Subcutaneous abdominal adipose tissue (tissue), 5 donors: ENCODE measurements around the gene NKD1.
A peak's percentile ranks its signal among the peaks of the same experiment; 100 is the strongest.

ENCODE experiments used
- H3K27ac ChIP-seq: one replicate; pipeline ENCODE4 v1.7.0; 2013; ENCODE audit warnings: low read depth, mild to moderate bottlenecking, inconsistent platforms, low read length, moderate library complexity
- H3K27me3 ChIP-seq, 5 donors: one replicate each; pipeline ENCODE4 v1.7.0; 2013; ENCODE audit warnings: low read length in 5 of 5, inconsistent platforms in 1 of 5; ENCODE audit not compliant: control insufficient read depth in 5 of 5, insufficient read depth in 4 of 5
- H3K36me3 ChIP-seq, 5 donors: one replicate each; pipeline ENCODE4 v1.7.0; 2013; ENCODE audit warnings: low read length in 5 of 5; ENCODE audit not compliant: control insufficient read depth in 5 of 5, insufficient read depth in 5 of 5
- H3K4me1 ChIP-seq, 5 donors: one replicate each; pipeline ENCODE4 v1.7.0; 2013; ENCODE audit warnings: low read length in 5 of 5, mild to moderate bottlenecking in 3 of 5, moderate library complexity in 1 of 5; ENCODE audit not compliant: control insufficient read depth in 5 of 5, insufficient read depth in 5 of 5
- H3K4me3 ChIP-seq, 5 donors: one replicate each; pipeline ENCODE4 v1.7.0; 2013; ENCODE audit warnings: low read length in 5 of 5, low read depth in 1 of 5
- H3K9ac ChIP-seq, 5 donors: one replicate each; pipeline ENCODE4 v1.7.0; 2013; ENCODE audit warnings: low read length in 5 of 5, mild to moderate bottlenecking in 4 of 5, moderate library complexity in 3 of 5
- H3K9me3 ChIP-seq, 5 donors: one replicate each; pipeline ENCODE4 v1.7.0; 2013; ENCODE audit warnings: low read length in 5 of 5; ENCODE audit not compliant: control insufficient read depth in 5 of 5
- donor health status: healthy.
- donor health status: healthy.
- donor health status: healthy.
- donor health status: healthy.
- donor health status: healthy.

The NKD1 gene

DNA sequence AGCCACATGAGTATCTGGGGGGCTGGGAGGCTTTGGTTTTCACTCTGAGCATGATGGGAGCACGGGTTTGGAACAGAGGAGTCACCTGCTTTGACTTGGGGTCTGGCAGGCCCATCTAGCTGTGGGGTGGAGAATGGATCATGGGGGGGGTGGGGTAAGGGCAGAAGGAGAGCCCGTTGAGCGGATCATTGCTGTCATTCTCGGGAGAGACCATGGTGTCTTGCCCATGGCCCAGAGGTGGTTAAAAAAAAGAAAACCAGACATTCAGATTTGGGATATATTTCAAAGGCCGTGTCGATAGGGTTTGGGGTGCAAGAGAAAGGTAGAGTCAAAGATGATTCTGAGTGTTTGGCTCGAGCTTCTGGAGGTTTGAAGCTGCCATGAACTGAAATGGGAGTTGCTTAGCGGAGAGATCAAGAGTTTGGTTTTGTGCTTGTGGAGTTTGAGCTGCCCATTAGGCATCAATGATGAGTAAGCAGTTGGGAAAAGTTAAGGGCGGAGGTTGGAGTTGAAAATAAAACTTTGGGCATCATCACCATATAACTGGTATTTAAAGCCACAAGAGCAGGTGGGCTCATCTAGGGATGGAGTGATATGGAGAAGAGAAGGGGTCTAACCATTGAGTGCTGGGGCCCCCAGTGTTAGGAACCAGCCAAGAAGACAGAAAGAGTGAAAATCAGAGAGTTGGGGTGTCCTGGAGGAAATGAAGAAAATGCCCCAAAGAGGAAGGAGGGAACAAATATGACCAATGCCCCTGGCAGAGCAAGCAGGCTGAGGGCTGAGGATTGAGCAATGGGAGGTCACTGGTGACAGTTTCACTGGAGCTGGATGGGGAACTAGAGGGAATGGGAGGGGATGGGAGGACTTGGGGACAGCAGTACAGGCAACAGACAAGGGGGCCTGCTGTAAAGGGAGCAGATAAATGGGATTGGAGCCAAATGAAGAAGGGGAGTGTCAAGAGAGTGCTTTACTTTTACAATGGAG lies 147.1 kb downstream of the NKD1 start:
- Histone ChIP-seq H3K36me3 (no peaks in the 10 kb centered on the region), H3K27ac (peak overlapping the region; percentile 63), H3K9me3 (no peaks in the 10 kb centered on the region), H3K27me3 (peaks cover 0 to 2% (median 0%) of the 10 kb centered on the region in 5 donors), H3K4me1 (peaks cover 18 to 62% (median 46%) of the 10 kb centered on the region in 5 donors), H3K9ac (no peak overlapping the region), H3K4me3 (no peak overlapping the region)

- peaks cover 0 to 2% (median 0%) of the 10 kb centered on the region in 5 donors for H3K27me3 ChIP-seq
- H3K4me1 ChIP-seq = peaks cover 18 to 62% (median 46%) of the 10 kb centered on the region in 5 donors
- no peaks in the 10 kb centered on the region for H3K9me3 ChIP-seq
- no peak overlapping the region for H3K4me3 ChIP-seq
- peak overlapping the region; percentile 63 for H3K27ac ChIP-seq
- H3K36me3 ChIP-seq = no peaks in the 10 kb centered on the region
- peak overlapping the region in 1 of 5 donors; percentile 4 for H3K9ac ChIP-seq
Observed at GRCh38 chr16:50696126-50696525, 147.9 kb downstream of the NKD1 start.

- Histone ChIP-seq H3K27me3 (peaks cover 0 to 2% (median 0%) of the 10 kb centered on the region in 5 donors), H3K9me3 (no peaks in the 10 kb centered on the region), H3K4me3 (peak overlapping the region in 2 of 5 donors; percentile 1 to 17), H3K27ac (peak overlapping the region; percentile 63), H3K4me1 (peaks cover 18 to 62% (median 46%) of the 10 kb centered on the region in 5 donors), H3K36me3 (no peaks in the 10 kb centered on the region), H3K9ac (no peak overlapping the region)
Observed at GRCh38 chr16:50696575-50697420, 148.6 kb downstream of the NKD1 start.

DNA sequence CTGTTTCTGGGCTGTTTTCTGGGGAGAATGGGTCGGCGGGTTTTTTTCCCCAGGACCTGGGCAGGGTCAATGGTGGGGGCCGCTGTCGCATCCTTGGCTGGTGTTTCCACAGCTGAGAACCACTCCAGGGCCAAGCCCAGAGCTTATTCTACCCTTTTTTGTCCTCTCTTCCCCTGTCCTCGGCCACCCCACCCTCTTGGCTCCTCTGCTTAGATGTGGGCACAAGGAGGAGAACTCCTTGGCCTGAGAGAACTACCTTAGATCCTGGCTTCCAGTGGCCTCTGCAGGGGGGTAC lies 149.2 kb downstream of the NKD1 start:
- Histone ChIP-seq H3K27me3 (peaks cover 0 to 2% (median 0%) of the 10 kb centered on the region in 5 donors), H3K4me1 (peaks cover 18 to 62% (median 46%) of the 10 kb centered on the region in 5 donors), H3K36me3 (no peaks in the 10 kb centered on the region), H3K9ac (peak overlapping the region in 2 of 5 donors; percentile 32 to 74), H3K9me3 (no peaks in the 10 kb centered on the region), H3K4me3 (peak overlapping the region in 4 of 5 donors; percentile 36 to 75 (median 62)), H3K27ac (peak overlapping the region; percentile 63)

DNA sequence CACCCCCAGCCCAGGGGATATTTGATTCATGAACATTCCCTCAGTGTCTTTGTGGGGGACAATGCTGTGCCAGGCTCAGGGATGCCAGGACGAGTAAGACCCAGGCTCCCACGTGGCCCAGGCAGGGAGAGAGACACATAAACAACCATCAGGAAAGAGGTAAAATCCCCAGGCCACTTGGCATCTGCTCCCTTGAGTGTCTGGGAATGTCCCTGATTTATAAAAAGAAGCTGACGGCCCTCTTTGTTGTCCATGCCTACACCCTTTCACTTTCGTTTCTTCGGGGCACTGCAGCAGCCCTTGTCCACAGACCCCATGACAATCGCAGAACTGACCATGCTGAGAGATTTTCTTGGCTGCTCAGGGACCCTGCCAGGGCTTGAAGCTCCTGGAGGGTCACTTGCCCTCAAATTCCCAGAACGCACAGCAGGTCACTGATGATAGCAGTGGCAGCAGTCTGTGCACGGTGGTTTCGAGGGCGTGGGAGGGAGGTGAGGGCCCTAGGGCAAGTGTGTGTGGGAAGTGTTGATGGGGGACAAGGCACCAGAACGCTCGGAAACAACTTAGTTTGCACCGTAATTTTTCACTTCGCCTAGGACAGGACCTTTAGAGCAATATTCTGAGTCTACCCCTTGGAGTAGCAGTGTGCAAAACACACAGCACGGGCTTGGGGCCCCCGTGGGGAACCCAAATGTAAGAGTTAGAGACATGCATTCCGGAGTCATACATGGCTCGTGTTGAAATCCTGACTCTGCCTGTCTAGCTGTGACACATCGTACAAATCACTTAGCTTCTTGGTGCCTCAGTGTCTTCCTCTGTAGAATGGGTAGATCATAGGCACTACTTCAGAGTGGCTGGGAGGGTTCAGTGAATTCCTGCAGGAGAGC lies 149.9 kb downstream of the NKD1 start:
- Histone ChIP-seq H3K9me3 (peaks cover 0 to 2% (median 0%) of the 10 kb centered on the region in 5 donors), H3K9ac (peak overlapping the region in 3 of 5 donors; percentile 32 to 74 (median 66)), H3K4me3 (peak overlapping the region; percentile 36 to 75 (median 62)), H3K27me3 (peaks cover 0 to 2% (median 0%) of the 10 kb centered on the region in 5 donors), H3K36me3 (no peaks in the 10 kb centered on the region), H3K27ac (peak overlapping the region; percentile 63), H3K4me1 (peaks cover 18 to 58% (median 46%) of the 10 kb centered on the region in 5 donors)
